Stimulated activated CD8-positive, alpha-beta memory T cell treated with anti-CD3 and anti-CD28 coated beads, Interleukin-15, amount 100 ng/mL, for 48 hours (primary cell): Measurements from ENCODE around the gene RAI14.
"Not testable (repeated sequence)": the region's sequence is repeated elsewhere in the genome, so short reads cannot be mapped to it uniquely, and the experiment has no call there.

Experiments used
- DNase-seq, 2 donors: peaks; one replicate each; pipeline ENCODE4 v3.0.0-alpha.2; 2020; ENCODE audit warnings: low read depth in 2 of 2

The RAI14 gene

DNA sequence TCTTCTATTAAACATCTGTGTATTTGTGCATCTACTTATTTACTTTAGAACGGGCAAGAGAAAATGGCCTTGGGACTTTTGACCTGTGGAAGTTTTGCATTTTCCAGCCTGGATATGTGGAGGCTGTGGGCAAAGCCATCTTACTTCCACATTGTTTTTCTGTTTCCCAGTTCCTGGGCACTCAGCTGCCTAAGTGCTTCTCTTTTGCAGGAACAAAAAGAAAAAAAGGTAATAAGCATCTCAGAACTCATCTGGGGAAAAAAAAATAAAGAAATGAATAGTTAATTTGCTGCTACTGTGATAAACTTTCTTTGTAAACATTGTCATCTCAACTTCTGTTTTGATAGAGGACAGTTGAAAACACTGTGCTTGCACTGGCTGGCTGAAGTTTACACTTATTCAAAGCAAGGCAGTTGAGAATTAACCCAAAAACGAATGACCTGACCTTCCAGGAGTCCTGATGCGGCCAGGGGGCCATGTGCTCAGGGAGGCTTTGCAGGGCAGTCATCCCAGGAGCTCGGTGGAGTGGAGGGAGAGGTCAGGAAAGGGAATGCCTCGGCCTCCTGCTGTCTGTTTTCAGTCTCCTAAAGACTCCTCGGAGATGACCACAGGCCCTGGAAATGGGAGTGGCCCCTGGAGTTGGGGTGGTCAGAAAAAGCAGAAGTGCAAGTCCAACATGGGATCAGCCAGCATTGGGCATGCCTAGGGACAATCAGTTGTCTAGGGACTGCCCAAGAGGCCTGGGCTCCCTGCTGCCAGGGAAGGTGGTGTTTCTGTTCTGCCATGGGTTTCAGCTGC, 75.5 kb downstream of the RAI14 start:
- no peak for DNase-seq

DNA sequence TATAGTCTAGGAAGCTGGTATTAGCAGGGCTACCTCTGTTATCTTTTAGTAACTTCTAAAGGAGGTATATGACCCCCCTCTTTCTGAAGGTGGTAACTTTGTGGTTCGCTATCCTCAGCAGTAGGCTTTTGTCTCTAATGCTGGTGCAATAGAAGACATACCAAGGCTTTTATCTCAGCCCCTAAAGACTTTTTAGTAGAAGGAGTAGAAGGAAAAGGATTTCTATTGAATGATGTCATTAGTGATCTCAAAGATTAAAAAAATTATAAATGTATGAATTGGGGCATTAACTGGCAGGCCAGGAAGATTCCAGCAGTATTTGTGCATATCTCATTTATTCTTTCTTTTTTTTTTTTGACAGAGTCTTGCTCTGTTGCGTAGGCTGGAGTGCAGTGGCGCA, 78.2 kb downstream of the RAI14 start:
- no peak for DNase-seq

DNA sequence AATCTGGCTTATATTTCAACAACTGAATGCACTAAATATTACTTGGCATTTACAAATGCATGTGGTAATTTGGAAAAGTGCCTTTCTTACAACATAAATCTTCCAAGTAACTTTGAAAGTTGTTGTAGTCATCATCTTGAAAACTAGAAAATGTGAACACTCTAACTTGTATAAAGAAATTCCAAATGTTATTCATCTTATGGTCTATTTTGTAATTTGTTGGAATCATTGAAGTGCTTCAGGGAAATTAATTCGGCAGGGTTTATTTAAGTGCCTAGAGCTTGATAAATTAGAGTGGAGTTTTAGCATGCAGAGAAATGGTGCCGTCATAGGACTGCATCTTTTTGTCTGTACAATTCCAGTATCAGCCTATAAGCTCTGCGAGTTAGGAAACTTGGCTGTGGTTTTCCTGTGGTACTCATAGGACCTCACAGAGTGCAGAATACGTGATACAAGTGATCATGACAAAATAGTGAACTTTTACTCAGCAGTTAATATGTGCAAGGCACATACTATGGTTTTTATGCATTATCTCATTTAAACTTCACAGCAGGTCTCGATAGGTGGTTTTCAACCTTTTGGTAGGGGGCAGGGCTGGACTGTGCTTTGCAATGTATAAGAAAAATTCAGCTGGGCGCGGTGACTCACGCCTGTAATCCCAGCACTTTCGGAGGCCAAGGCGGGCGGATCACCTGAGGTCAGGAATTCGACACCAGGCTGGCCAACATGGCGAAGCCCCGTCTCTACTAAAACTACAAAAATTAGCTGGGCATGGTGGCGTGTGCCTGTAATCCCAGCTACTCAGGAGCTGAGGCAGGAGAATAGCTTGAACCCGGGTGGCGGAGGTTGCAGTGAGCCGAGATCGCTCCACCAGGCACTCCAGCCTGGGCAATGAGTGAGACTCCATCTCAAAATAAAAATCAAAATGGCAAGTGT, 79.6 kb downstream of the RAI14 start:
- DNase-seq: no peak

DNA sequence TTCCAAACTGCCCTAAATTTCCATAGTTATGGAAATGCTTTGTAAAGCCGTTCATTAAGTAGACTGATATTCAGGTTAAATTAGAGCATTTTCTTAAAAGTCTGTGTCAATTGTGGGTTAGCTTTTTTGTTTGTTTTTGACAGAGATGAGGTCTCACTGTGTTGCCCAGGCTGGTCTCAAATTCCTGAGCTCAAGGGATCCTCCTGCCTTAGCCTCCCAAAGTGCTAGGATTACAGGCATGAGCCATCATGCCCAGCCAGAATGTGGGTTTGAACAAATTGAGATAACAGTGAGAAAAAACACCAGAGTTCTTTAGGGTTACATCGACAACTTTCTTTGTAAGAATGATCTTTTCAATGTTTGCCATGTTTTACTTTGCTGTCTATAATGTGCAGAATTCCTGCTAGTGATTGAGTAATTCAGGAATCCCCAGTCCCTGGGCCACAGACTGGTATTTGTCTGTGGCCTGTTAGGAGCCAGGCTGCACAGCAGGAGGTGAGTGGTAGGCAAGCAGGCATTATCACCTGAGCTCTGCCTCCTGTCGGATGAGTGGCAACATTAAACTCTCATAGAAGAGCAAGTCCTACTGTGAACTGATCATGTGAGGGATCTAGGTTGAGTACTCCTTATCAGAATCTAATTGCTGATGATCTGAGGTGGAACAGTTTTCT, 80.5 kb downstream of the RAI14 start:
- no peak for DNase-seq

DNA sequence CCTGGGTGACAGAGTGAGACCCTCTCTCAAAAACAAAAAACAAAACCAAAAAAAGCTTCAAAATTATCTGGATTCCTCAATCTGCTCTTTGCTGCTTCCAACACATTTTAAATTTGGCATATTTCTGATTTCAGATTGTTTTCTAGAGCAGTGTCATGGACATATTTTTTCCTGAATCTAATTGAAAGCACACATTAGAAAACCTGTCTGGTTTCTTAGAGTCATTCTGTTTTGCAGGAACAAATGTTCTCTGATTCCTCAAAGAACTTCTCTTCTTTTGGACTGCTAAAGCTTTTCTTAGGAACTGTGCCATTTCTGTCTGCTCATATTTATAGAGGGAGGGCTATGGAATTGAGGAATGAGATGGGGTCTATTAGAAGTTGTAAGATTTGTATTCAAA, 81.6 kb downstream of the RAI14 start:
- no peak for DNase-seq

DNA sequence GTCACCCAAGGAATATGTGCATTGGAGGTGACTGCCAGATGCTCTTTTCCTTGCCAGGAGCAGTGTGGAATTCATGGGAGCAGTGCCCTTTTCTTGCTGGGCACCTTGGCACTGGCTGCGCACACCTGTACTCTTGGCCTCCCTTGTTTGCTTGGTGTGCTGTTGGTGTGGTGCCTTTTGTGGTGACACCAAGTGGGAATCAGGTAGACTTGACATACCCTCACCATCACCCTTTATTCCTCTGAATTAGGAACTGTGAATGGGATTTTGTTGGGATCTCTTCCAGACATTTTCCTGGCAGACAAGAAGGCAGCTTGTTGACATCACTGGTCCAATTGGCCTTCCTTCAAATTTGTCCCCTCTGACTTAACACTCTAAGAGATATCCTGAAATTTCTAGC, 82.3 kb downstream of the RAI14 start:
- DNase-seq: no peak

DNA sequence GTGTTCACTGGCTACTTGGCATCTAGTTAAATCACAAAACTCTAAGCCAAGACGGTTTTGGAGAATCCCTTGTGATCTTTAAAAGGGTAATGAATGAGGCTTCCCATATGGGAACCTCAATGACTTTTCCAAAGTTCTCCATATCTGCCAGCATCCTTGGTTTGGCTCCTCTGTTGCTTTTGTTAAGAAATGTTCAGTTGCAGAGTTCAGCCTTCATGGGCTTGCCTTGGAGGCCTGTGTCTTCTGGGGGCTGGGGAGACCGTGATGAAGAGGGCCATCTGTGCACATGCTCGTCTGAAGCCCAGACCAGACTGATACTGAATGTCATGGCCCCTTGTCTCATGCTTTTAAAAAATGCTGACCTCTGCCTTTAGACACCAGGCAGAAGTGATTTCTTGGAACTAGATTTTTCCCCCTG, 84.3 kb downstream of the RAI14 start:
- no peak for DNase-seq

DNA sequence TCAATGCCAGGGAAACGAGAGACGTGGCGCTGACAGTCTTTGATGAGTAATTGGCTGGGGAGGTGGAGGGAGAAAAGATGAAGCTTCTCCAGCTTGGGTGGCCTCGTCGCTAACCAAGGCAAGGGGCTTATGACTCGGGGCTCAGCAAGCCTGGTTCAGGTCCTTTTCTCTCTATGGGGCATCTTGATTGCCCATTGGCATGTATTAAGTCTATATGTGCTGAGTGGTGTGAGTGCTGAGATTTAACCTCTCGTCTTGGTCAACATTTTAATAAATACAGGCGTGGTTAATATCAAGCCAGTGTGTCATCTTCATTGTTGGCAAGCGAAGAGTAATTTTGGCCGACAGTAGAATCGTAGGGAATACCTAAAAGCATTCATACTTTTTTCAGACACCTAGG, 85.9 kb downstream of the RAI14 start:
- no peak for DNase-seq

DNA sequence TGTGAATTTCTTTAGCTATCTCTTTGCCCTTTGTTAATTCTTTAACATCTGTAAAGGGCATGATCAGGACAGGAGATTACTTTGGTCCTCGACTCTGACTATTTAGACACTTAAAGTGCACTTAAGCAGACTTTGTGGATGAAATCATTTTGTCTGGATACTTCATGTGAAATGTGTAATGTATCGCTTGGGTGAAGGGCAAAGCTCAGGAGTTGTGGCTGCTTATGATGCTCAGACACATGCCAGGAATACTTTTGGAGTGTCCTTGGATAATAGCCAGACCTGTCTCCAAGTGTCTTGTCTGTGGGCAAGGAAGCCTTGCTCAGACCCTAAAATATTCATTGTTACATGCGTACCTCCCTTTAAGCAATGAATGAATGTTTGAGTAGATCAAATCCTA, 87.8 kb downstream of the RAI14 start:
- no peak for DNase-seq

DNA sequence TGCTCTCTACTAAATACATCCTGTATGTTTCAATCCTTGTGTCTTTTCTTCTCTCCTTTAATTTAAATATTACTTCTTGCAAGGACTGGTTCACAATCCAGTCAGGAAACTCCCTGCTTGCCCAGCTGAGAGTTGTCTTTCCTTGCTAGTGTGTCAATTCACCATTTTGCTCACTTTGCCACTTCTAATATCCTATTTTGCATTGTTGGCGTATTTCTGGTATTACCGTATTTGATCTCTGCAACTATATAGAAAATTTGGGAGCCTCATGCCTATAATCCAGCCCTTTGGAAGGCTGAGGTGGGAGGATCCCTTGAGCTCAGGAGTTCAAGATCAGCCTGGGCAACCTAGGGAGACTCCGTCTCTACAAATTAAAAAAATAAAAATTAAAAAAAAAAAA, 92.3 kb downstream of the RAI14 start:
- no peak for DNase-seq

DNA sequence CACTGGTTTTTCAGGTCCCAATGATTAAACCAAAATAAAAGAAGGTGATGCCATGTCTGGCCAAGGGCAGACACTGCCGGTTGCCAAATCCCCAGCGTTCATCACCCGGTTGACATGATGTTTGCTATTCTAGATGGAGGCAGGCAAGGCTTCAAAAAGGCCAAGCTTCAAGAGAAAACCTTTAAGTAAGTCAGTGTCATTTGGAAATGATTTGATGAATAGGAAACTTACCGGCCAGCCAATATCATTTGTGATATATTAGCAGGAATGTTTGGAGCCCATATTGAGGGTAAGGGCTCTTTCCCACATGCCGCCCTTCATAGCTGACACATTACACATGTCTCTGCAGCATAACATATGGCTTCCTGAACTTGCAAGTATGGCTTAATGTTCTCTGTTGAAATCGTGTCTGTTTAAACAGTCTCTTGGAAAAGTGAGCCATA, 93.3 kb downstream of the RAI14 start:
- DNase-seq: no peak

DNA sequence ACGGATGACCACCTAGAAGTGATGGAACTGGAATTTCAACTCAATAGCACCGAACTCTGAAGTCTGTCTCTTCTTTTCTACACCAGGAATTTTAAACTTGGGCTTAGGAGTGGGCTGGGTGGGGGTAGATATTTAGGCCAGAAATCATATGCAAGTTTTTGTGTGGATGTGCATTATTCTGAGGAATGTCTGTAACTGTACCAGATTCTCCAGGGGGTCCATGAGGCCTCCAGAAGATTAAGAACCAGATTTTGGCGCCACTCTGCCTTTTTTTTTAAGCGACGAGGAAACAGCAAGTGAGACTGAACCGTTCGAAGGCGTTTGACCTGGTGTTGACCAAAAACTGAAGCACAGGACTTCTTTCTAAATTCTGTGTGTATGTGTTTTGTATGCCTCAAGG, 94.1 kb downstream of the RAI14 start:
- DNase-seq: no peak

DNA sequence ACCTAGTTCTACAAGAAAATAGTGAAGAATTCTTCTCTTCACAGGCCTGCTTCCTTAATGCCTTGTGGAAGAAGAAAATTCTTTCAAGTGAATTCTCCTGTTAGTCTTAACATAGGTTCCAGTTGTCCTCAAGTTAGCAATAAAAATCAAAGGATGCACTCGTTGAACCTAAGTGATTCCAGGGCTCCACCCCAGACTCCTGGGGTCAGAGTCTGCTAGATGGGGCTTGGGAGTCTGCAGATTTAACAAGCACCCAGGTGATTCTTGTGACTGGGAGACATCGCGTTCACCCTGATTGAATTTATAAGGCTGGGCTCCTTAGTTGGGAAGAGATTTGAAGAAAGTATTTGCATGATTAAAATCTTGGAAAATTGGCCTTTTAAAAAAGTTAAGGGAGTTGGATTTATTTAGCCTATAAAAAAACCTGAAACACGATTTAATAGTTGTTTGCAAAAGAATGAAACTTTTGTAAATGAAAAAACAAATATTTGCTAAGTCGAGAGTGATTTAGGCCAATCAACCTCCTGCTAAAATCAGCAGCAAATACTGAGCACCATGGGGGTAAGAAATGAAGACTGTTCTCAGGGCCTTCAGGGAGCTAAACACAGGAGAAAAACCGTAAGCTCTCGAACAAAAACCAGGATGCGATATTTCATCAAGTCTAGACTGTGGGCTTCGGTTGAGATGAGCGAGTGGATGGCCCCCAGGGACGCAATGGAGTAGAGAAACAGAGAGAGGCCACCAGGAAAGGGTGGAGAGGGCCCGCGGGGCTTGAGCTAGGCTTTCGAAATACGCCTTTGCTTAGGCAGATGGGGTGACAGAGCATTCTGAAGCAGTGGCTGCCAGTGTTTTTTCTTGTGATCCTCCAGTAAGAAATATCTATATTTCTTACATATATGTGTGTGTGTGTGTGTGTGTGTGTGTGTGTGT, 95.9 kb downstream of the RAI14 start:
- DNase-seq: no peak

DNA sequence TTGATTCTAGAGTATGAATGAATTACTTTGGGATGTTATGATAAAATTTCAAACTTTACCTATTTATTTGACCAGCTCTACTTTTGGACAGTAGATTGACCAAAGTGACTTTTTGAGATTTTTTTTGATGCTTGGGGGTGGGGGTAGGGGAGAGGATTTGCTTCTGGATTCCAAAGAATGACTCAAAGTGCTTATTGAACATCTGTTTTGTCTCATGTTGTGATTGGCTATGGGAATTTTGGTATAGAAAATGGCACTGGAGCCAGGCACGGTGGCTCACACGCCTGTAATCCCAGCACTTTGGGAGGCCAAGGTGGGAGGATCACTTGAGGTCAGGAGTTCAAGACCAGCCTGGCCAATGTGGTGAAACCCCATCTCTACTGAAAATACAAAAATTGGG, 97.1 kb downstream of the RAI14 start:
- not testable (repeated sequence) for DNase-seq

DNA sequence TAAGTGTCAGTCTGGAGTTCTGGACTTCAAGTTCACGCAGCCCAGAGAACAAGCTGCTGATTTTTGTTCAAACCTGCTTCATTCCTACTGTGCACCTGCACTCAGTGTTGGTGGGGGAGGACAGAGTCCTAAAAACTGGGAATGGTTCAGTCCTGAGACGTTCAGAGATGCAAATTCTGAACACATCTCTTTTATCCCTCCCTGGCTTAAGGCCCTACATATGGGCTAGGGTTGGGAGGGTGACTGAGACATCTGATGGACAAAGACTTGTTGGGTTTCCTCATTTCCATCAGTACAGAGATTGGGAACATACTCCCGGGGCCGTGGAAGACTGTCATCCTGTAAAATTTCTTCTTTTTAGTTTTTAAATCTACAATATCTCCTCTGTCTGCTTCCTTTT, 99.8 kb downstream of the RAI14 start:
- no peak for DNase-seq

DNA sequence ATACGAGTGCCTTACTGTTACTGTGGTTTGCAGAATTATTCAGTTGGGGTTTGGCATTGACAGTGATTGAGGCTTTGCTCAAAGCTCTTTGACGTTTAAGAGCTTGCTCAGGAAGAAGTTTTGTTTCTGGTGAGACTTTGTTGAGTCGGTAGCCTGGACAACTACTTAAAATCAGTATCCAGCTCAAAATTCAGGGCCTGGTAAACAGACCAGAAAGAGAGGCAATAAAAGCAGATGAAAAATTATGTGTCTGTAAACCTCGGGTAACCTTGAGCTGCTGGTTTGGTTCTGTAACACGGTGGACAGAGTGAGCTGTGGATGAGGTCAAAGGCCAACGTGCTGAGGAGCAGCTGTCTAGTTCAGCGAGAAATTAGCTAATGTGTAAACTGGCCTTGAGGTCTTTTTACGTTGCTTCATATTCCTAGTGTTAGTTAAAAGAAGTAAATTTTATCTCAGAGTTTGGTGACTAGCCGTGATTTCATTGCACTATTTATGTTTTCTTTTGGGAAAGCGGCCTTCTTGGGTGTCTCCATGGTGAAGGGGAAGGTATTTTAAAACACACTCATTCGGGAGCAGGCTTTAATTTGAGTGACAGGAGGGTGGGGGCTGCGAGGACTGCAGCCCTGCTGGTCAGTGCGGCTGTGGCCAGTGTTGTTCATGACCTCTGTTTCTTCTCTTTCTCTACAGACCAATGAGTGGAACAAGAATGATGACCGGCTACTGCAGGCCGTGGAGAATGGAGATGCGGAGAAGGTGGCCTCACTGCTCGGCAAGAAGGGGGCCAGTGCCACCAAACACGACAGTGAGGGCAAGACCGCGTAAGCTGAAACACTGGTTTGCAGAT, 100.9 kb downstream of the RAI14 start:
- no peak for DNase-seq

DNA sequence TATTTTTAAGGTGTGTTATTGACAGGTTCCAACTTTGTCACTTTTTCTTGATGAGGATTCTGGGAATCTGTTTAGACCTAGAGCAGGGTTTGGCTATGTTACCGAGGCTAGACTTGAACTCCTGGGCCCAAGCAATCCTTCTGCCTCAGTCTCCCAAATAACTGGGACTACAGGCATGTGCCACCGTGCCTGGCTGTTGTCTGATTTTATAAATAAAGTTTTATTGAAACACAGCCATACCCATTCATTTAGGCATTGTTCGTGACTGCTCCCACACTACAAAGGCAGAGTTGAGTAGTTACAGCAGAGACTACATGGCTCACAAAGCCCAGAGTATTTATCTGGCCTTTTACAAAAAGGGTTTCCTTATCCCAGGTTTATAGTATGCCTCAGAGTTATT, 102.4 kb downstream of the RAI14 start:
- DNase-seq: no peak

DNA sequence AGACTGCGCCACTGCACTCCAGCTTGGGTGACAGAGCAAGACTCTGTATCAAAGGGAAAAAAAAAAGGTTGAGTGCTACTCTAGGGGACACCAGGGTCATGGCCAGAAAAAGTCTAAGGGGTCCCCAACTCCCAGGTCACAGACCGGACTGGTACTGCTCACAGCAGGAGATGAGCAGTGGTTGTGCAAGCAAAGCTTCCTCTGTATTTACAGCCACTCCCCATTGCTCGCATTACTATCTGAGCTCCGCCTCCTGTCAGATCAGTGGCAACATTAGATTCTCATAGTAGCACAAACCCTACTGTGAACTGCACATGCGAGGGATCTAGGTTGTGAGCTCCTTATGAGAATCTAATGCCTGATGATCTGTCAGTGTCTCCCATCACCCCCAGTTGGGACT, 103.1 kb downstream of the RAI14 start:
- DNase-seq: not testable (repeated sequence)

DNA sequence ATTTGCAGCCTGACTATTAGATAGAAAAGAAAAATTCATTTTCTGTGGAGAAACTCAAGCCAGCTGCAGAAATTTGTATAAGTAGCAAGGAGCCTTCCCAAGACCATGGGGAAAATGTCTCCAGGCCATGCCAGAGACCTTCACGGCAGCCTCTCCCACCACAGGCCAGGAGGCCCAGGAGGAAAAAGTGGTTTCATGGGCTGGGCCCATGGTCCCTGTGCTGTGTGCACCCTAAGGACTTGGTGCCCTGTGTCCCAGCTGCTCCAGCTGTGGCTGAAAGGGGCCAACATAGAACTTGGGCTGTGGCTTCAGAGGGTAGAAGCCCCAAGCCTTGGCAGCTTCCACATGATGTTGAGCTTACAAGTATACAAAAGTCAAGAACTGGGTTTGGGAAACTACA, 109.5 kb downstream of the RAI14 start:
- no peak for DNase-seq

DNA sequence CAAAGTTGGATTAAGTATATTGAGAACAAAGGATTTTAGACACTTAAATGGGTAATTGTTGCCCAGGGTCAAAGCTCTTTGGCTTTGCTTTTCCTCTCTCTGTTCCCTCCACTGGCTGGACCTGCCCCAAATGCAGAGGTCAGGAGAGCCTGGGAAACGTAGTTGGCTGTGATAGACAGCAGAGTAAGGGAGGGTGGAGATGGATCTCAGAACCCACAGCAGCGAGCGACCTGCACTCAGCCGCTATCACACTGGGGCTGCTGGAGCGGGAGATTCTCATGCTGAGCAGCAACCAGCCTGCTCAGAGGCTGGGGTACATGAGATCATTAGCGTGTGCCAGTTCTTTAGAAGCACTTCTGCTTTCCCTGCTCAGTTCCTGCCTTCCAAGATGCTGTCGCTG, 111.1 kb downstream of the RAI14 start:
- DNase-seq: no peak
